ENCODE measurements around the gene LINGO3.

LINGO3 gene

DNA sequence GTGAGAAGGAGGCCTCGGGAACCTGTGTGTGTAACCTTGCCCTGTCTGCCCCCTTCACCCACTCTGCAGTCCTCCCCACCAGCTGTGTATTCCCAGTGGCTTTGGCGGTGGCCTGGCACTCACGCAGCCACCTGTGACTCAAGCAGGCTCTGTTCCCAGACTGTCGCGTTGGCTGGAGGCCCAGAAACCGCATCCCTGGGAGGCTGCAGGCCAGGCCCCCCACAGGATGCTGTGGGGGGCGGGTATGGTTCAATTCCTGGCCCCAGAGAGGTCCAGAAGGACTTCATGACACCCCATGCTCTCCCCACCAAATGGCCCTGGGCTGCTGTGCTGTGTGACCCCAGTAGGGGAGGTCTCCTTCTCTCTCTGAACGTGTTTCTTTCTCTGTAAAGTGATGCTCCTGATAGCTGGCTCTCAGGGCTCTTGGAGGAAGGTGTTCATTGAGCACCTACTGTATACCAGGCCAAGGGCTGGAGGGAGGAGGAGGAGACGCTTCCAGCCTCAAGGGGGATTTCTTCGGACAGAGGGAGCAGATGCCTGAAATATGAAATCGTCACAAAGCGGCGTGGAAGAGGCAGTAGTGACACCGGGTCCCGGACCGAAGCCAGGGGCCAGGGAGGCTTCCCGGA lies 1.9 kb upstream of the LINGO3 start (continued):
- TF ChIP-seq ZNF449 (tag by site-specific recombination; IDR thresholded peaks at IDR 0.05) (no peak), IKZF3 (tag by site-specific recombination; IDR thresholded peaks at IDR 0.05) (peak; percentile 56; the same call in 1 of the 2 replicates)

DNA sequence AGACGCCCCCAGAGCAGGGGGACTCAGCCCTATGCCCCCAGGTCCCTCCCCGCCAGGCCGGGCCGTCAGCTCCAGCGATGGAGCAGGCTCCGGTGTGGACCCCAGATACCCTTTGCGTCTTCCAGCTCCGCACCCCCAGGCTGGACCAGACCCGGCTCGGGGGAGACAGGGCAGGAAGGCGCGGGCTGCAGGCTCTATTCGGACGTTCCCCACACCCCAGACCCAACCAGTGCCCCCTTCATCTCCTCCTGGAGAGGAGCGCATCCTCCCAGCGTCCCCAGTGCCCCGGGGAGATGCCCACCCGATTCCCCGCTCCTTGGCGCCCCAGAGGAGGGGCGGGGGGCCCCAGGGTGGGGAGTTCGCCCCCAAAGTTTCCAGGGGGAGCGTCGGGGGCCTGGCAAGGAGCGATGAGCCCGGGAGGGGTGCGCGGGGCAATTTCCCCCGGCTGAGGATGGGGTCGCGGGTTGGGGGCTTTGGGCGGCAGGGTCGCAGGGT lies 389 bp downstream of the LINGO3 start:
- Histone ChIP-seq H3K4me1 (ENCODE audit: control insufficient read depth, insufficient read depth, low read length) (no peaks in the 10 kb centered on the region), H3K4me3 (ENCODE audit: low read depth, low read length) (no peak overlapping the region; the same call in 1 of the 2 replicates), H3K27ac (ENCODE audit: extremely low read depth, low read depth, low read length) (no peak overlapping the region), H3K9me3 (ENCODE audit: control insufficient read depth, insufficient read depth, low read depth, low read length) (no peaks in the 10 kb centered on the region), H3K36me3 (ENCODE audit: control insufficient read depth in 2 of 2, insufficient read depth in 1 of 2, low read length in 2 of 2) (no peaks in the 10 kb centered on the region)
- TF ChIP-seq PRDM4 (tag by site-specific recombination; IDR thresholded peaks at IDR 0.05) (no peak), ZNF548 (tag by site-specific recombination; IDR thresholded peaks at IDR 0.05) (no peak), ZNF280D (tag by site-specific recombination; IDR thresholded peaks at IDR 0.05) (no peak), ZNF121 (tag by site-specific recombination; IDR thresholded peaks at IDR 0.05) (no peak), ZNF654 (tag by site-specific recombination; IDR thresholded peaks at IDR 0.05; ENCODE audit: low read depth) (no peak), GFI1B (tag by site-specific recombination; IDR thresholded peaks at IDR 0.05) (no peak), ZNF155 (tag by site-specific recombination; IDR thresholded peaks at IDR 0.05) (no peak), ZSCAN16 (tag by site-specific recombination; IDR thresholded peaks at IDR 0.05) (no peak), ZNF660 (tag by site-specific recombination; IDR thresholded peaks at IDR 0.05) (no peak), KLF16 (tag by site-specific recombination; IDR thresholded peaks at IDR 0.05) (no peak)
- TF ChIP-seq, protein P1, sequence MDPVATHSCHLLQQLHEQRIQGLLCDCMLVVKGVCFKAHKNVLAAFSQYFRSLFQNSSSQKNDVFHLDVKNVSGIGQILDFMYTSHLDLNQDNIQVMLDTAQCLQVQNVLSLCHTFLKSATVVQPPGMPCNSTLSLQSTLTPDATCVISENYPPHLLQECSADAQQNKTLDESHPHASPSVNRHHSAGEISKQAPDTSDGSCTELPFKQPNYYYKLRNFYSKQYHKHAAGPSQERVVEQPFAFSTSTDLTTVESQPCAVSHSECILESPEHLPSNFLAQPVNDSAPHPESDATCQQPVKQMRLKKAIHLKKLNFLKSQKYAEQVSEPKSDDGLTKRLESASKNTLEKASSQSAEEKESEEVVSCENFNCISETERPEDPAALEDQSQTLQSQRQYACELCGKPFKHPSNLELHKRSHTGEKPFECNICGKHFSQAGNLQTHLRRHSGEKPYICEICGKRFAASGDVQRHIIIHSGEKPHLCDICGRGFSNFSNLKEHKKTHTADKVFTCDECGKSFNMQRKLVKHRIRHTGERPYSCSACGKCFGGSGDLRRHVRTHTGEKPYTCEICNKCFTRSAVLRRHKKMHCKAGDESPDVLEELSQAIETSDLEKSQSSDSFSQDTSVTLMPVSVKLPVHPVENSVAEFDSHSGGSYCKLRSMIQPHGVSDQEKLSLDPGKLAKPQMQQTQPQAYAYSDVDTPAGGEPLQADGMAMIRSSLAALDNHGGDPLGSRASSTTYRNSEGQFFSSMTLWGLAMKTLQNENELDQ (tag by site-specific recombination; IDR thresholded peaks at IDR 0.05; ENCODE audit: low read depth) = no peak
- TF ChIP-seq, protein P2, sequence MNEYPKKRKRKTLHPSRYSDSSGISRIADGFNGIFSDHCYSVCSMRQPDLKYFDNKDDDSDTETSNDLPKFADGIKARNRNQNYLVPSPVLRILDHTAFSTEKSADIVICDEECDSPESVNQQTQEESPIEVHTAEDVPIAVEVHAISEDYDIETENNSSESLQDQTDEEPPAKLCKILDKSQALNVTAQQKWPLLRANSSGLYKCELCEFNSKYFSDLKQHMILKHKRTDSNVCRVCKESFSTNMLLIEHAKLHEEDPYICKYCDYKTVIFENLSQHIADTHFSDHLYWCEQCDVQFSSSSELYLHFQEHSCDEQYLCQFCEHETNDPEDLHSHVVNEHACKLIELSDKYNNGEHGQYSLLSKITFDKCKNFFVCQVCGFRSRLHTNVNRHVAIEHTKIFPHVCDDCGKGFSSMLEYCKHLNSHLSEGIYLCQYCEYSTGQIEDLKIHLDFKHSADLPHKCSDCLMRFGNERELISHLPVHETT (tag by site-specific recombination; IDR thresholded peaks at IDR 0.05) = no peak
- POLR2A ChIA-PET = no interaction called here
- CTCF ChIA-PET = no interaction called here
